GM21390 (cell line): ENCODE results near the gene CPEB2.

ENCODE experiments used
- ATAC-seq: cut with Tn5 transposase; IDR thresholded peaks from one replicate; pipeline ENCODE4 v1.9.1; 2021; ENCODE audit not compliant: unreplicated experiment

Gene CPEB2

DNA sequence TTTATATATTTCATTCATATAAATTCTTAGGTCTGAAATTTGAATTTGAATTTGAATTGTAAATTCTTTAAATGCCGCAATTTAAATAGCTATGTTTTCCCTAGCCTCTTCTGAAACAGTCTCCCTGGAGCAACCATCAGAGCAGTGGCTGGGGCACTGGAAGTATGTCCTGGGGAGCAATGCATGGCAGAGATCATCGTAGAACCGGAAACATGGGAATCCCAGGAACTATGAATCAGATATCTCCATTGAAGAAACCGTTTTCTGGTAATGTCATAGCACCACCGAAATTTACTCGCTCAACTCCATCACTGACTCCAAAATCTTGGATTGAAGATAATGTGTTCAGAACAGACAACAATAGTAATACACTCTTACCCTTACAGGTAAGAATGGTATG, 4.9 kb downstream of the CPEB2 start:
- ATAC-seq = no peak

DNA sequence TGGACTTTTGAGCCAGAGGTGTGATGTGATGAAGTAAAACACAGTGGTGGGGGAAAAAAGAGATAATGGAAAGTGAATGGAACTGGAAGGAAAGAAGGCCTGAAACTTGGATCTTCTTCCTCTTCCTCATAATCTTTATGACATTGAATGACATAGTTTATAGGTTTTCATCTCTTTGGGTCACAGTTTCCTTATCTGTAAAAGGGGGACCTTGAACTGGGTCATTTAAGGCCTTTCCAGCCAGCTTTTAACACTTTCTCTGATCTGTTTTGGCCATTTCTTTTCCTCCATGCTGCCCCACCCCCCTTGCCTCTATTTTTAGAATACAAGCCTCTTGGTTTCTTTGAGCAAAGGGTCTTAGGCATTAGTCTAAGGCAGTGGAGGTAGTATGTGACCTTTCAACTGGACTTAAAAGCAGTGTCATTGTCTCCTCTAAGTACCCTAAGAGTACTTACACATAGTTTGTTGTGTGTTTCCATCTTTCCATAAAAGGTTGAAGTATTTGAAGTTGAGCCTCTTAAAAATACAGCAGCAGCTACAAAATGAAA, 7.8 kb downstream of the CPEB2 start:
- ATAC-seq = no peak

DNA sequence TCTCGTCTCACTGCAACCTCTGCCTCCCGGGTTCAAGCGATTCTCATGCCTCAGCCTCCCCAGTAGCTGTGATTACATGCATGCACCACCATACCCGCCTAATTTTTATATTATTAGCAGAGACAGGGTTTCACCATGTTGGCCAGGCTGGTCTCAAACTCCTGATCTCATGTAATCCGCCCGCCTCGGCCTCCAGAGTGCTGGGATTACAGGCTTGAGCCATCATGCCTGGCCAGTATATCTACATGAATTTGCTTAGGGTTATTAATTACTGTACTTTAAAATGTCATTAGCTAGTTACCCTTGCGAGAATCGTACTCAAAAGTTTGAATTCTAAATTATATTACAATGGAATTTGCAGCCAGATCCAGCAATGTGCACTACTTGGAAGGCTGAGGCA, 8.9 kb downstream of the CPEB2 start:
- no peak for ATAC-seq

DNA sequence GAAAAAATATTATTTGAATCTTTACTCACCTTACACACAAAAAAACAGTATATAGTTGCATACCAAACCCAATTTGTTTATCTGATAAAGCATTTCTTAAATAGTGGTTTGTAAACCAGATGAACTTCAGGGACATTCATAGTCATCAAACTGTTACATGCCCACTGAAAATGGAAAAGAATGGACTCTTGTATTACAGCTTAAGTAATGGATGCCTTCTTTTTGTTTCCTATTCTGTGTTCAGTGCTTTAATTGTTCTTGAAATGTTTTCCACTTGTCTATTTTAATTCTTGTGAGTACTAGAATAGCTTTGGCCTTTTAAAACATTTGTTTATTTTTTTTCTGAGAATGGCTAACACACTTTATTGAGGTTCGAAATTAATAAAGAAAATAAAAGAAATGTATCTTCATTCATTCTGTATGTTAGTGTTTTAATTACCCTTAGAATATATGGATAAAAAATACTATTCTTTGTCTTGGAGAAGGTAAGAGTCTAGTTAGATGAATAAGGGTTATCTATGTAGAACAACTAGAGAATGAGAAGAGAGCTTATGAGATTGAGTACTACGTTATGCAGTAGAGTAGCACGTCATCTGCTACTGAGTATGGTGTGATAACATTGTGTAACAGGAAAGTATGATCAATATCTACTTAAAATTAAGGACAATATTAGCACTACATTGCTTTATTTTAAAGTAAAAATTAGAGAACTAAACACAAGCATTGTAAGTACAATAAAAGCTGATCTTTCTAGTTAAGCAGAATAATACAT, 9.9 kb downstream of the CPEB2 start:
- ATAC-seq = no peak

DNA sequence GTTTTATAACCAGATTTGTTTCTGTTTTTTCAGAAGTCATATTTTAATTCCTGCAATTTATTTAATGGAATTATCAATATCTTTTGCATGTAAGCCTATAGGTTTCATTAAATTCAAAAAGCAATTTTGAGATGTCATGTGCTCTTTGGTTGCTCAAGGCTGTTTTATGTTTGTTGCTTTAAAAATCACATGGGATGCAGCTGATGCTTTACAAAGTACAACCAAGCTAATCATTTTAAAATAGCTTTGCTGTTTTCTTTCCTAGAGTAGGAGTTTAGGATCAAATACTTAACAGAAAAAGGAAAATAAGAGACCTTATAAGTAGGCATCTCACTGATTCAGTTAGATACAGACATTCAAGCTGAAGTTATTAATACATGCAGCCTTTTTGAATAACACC, 11.3 kb downstream of the CPEB2 start:
- no peak for ATAC-seq

DNA sequence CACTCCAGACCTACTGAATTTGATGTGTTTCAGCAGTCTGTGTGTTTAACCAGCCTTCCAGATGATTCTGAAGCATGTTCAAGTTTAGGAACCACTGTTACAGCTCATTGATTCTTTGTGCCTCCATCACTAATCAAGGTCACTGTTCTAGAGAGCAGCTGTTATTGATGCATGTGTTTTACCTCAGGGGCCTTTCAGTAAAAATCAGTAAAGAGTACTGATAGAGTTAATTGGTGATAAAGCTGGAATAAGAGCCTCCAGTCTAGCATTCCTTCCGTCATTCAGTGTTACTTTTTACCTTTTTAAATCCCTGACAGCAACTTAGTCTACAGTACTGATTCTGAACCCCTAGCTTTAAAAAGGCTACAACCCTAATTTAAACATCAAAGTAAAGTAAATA, 12.9 kb downstream of the CPEB2 start:
- no peak for ATAC-seq

DNA sequence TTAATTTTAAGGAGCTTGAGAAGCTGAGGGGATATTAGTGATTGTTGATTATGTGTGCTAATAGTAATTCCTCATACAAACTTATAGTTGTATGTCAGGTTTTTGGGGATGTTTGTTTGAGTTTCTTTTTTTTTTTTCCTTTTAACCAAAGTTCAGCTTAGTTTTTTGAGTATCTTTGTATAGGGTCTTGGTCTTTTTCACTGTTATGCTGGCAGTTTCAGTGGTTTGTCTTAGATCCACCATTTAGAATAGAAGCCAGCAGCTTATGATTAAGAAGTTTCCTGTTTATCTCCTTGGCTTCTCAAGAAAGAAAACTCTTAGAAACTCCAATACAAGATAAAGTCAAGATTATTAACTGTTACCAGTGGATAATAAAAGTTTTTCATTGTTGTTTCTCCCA, 16.1 kb downstream of the CPEB2 start:
- no peak for ATAC-seq

DNA sequence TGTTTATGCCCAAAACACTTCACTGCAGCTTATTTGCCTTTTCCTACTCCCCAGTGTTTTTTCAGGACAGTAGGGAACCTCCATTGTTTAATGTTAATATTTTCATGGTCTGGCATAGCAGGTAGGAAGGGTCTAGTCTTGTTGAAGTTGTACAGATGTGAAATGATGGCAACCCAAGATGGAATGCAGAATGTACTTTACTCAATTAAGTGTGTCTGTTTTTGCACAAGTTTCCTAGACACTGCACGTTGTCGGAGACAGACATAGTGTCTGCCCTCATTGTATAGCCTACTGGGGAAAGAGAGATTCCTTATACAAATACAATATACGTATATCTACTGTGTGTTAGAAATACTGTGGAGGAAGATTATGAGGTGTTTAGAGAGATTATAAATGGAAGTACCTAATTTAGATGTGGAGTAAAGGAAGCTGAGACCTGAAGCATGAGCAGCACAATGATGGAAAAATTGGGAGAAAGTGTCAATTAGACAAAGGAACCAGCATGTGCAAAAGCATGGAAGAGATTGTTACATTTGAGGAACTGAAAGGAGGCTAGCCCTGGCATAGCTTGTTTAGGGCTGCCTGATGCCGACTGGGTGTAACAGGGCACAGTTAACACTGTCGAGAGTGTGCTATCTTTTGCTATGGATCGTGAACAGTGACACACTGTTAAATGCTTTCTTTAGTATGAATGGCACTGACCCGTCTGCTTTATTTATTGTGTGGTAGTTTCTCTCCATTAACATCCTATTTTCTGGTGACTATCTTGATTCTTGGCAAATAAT, 18.4 kb downstream of the CPEB2 start:
- ATAC-seq = peak; percentile 53

DNA sequence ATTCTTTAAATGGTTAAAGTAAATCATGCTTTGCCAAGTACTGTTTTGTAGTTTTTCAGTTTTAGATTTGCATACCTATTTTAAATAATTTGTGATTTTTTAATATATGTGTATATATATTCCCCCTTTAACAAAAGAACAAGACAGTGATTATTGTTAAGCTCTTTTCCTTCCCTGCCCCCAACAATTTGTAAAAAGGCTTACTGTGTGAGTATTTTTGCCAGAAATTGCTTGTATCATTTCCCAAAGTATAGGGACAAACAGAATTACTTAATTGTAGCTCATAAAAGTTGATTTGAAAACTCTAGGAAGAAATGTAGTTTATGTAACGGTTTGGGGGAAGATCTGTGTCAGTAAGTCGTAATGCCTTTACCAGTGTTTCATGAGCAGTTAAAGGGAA, 19.0 kb downstream of the CPEB2 start:
- no peak for ATAC-seq

DNA sequence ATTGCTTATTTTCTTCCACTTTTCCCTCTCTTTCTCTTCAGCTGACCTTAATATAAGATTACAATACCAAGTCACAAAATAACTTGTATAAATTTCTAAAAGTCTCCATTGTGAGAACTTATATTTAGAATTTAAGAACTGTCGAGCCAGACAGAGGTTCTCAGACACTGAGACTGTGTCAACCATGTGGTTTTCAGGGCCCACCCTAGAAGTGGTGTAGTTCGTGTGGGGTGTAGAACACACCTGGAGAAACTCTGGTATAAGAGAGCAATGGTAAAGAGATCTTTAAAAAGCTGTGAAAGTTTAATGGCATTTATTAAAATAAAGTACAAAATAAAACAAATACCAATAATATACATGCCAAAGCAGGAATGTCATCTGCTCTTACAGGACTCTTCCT, 19.7 kb downstream of the CPEB2 start:
- no peak for ATAC-seq

DNA sequence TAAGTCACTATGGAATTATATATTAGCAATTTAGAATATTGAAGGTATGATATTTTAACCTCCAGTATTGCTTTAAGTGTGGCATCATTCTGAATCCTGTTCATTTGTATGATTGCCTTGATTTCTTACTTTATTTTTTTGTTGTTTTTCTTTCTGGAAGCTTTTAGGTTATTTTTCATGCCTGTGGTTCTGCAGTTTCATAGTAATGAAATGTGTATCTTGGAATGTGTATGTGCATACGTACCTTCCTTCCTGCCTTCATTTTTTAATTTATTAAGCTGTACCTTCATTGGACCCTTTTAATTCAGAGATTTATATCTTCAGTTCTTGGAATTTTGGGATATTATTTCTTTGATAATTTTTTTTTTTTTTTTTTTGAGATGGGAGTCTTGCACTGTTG, 22.1 kb downstream of the CPEB2 start:
- no peak for ATAC-seq

DNA sequence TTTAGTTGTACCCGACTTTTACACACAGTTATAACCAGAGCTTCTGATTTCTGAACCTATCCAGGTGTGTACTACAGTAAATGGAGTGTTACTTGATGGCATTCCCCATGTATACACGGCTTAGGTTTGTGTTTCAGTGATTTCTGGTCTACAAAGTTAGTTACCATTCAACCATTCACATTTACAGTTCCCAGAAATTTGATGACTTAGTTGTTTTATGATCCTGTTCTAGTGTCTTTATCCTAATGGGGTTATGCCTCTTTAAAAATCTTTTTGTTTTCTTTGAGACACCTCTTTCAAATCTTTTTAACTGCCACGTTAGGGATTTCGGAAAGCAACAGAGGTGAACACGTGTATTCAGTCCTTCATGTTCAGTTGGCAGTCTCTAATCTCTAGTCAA, 23.4 kb downstream of the CPEB2 start:
- no peak for ATAC-seq

DNA sequence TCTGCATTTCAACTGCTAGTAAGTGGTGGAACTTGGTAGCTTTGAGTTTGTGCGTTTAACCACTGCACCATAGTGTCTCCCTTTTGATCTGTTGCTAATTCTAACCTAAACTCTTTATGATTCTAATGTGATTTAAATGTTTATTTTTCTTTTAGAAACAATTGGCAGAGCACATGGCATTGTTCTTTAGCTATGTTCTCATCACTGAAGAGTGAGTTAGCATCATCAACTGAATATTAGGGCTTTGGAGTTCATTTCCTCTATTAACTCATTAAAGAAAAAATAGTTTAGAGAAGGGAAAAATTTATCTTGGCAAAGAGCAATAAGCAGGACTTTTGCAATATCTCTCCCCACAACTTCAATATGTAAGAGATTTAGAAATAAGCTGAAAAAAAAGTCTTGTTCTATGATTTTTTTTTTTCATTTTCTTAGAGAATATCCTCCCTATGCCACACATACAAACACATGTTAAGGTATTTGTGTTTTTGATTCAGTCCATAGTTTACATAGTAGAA, 25.7 kb downstream of the CPEB2 start:
- ATAC-seq = no peak

DNA sequence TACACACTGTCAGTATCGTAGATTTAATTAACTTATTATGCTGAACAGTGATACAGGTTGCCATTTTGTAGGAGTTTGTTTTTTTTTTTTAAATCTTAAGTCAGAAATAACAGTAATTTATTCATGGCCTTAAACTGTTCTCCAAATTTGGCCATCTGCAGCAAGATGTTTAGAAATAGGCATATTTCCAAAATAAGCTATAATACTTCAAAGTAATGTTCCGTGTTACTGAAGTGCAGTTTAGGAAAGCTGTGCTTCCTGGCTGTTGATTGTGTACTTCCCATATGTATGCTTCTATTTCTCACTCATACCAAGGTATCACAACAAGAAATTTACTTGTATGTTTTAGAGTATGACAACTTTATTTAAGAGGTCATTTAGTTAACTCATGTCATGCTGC, 28.9 kb downstream of the CPEB2 start:
- ATAC-seq = no peak

DNA sequence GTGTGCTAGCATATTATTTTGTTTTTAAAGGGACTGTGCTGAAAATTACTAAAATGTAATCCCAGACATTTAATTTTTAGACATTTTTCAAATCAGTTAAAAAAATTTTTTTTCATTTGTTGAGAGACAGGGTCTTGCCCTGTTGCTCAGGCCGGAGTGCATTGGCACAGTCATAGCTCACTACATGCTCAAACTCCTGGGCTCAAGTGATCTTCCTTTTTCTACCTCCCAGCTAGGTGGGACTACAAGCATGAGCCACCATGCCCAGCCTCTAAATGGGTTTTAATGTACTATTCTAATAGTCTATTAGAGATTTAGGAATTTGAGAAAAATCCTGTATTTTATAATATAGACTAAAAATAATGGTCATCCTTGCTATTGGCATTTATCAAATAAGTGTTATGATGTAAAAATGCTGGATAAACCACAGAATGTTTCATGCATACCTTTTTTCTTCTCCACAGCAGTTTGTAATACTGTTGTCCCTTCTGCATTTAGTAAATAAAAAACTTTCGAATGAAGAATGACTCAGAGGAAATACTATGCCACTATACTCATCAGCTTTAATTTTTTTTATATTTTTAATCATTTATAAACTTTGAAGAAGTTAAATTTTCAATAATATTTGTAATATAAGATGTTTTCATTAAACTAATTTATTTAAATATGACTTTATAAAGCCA, 29.9 kb downstream of the CPEB2 start:
- no peak for ATAC-seq

DNA sequence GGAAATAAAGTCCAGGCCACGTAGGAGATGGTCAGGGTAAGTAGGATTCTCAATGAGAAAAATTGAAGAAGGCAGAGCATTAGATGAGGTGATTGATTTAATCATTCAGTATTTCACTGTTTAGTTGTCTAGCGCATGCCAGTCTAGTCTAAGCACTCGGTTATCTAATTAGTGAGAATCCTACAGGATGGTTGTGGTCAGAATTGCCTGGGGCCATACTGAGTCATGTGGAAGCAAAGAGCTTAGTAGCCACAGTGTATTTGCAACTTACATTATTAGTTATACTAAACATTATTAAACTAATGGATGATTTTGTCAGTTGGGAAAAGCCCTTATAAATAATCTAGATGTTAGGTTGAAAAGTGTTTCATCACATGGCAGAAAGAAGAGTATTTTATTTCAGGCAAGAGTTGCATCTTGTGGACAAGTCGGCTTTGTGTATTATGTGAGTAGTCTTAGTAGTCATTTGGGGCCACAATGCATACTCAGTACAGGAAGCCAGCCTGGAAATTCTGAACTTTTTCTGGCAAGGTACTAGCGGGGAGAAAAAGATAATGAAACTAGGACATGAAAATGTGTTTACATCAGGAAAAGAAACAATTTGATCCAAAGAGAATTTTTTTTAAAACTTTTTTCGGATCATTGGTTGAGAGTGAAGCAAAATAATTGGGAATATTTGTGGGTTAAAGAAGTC, 31.9 kb downstream of the CPEB2 start:
- ATAC-seq = no peak

DNA sequence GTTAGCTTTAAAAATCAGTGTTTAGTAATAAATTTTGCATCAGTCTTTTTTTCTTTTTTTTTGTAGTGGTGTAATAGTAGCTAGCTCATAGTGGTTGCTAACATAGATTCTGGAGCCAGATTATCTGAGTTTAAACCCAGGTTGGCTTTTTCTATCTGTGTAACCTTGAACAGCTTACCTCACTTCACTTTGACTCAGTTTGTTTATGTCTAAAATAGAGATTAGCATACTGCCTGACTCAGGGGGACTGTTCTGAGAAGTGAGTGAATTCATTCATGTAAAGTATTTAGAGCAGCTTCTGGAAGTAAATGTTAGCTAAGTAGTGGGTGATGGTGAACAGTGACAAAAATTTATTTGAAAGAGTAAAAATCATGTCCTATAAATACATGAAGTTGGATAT, 32.9 kb downstream of the CPEB2 start:
- ATAC-seq = no peak

DNA sequence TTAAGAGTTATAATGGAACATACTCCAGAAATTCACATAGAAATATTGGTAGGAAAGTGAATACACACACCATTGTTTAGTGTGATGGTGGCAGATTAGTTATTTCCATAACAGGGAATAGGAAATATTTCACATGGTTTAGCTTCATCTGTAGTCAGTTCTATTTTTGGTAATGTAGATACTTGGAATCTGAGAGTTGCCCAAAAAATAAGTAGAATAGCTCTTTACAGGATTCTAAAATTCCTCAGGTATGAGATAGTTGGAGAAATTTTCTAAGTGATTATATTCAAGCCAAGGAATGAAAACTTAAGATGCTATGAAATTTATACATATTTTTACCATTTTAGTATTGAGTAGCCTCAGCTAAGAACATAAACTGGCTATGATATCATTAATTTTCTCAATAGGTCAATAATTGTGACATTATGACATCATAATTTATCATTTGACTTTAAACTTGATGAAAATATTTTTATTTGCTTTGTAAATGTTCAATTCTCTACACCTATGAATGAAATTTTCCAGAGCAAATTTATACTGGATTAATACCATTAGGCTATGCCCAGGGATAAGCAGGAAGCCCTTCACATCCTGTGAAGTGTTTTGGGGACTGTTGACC, 35.8 kb downstream of the CPEB2 start:
- ATAC-seq = no peak

DNA sequence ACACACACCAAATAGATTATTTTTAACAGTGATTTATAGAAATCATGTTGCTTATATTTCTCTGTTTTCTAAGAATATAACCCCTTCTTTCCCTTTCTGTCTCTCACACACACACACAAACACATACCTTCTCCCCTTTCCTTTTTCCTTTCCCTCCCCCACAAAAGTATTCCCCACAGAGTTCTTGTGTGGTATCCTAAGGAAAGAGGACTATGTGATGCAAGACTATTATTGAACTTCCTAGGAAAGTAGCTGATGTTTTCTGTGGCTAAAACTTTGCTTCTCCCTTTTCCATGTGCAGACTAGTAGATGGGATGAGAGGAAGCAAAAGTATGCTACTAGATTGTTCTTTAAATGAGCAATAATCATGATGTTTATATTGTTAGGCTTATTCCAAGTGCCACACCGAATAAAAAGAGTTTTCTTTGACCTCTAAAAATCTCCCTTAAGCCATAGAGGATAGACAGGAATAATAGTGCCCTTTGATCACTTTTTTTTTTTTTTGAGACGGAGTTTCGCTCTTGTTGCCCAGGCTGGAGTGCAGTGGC, 38.7 kb downstream of the CPEB2 start:
- ATAC-seq = no peak

DNA sequence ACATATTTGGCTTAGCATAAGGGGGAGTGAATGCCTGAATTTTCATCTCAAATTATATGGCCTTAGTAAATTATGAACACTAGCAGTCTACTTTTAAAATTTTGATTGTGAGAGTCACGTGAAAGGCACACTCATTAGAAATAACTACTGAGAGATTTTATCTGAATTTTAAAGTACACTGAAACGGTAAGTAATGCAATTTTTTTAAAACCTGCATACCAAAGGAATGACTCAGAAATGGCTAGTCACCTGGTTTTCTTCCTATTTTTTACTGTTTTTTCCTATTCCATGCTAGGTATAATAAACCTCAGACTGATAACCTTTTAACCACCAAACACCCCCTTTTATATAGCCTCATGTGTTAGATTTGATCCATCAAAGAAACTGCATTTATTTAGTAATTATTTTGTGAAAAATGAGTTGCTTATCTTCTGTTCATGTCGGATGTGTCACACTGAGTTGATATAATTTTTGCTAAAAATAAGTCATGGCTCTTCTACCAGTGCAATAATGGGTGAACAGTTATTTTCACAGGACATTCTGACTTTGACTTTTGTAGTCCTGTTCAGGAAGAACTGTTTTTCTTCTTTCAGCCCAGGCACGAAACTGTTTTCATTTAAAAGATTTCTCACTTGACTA, 40.4 kb downstream of the CPEB2 start:
- ATAC-seq = no peak
